NCI-H82 (cell line): Measurements from ENCODE around the gene SFMBT2.
"Not testable (repeated sequence)": the region's sequence is repeated elsewhere in the genome, so short reads cannot be mapped to it uniquely, and the experiment has no call there.

Experiments used
- DNase-seq: peaks from one replicate; lab custom pipeline; 2025; lab: John Stamatoyannopoulos, UW

The SFMBT2 gene

DNA sequence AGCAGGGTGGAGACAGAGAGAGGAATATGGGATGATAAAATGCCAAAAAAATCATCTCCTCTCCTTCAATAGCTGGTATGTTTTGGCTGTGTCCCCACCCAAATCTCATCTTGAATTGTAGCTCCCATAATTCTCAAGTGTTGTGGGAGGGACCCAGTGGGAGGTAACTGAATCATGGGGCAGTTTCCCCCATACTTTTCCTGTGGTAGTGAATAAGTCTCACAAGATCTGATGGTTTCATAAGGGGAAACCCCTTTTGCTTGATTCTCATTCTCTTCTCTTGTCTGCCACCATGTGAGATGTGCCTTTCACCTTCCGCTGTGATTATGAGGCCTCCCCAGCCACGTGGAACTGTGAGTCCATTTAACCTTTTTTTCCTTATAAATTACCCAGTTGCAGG, 226.7 kb downstream of the SFMBT2 start:
- DNase-seq: not testable (repeated sequence)

DNA sequence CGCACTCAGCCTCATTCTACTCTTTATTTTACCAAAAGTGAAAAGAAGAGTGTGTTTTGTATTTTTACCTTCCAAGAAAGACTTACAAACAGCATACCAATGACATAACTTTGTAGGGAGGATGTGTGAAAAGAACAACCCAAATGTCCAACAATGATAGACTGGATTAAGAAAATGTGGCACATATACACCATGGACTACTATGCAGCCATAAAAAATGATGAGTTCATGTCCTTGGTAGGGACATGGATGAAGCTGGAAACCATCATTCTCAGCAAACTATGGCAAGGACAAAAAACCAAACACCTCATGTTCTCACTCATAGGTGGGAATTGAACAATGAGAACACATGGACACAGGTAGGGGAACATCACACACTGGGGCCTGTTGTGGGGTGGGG, 228.5 kb downstream of the SFMBT2 start:
- DNase-seq: not testable (repeated sequence)

DNA sequence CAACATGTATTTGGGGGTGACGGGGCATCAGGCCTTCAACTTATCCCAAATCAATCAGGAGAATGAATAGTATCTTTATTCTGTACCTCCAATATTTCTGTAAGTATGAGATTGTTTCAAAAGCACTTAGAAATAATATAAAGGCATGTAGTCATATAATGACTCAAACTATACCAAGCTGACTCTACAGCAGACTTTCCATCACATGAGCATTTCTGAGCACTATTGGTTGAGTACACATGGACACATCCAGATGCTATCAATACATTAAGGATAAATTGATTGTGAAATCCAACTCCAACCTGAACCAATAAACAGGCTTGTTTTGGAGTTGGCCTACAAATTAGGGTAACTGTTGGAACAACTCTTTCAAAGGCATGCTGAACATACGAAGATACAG, 229.4 kb downstream of the SFMBT2 start:
- DNase-seq: no peak

DNA sequence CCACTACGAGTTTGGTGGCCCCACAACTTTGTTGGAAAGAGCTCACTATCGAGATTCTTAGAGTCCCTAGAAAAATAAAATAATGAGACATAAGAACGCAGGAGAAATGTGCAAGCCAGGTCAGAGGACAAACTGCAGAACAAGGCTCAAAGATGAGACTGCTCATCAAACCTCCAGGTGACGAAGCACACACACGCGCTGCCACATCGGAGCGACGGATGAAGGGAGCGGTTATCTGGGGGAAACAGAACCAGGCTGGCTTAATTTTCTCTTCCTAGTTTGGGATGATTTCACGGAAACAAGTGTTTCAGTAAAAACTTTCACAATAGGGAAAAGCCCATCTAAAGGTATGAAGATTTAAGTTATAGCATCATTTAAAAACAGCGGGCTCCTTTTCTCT, 231.3 kb downstream of the SFMBT2 start:
- DNase-seq: no peak

DNA sequence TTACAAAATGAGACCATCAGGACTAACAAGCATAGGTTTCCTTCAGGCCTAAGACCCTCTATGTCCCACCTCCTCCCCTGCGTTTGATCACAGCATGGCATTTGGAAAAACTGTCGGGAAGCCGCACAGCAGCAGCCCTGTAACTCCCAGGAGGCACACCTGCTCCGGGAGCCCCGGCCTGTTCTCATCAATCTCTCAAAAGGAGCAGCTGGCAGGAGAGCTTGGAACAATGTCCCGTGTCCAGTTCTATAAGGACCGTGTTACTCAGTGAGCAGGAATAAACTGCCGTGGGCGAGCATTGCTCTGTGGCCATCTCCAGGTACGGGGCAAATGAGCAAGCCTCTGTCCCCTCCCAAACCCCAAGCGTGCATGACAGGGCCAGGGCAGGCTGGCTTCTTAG, 236.9 kb downstream of the SFMBT2 start:
- DNase-seq: no peak

DNA sequence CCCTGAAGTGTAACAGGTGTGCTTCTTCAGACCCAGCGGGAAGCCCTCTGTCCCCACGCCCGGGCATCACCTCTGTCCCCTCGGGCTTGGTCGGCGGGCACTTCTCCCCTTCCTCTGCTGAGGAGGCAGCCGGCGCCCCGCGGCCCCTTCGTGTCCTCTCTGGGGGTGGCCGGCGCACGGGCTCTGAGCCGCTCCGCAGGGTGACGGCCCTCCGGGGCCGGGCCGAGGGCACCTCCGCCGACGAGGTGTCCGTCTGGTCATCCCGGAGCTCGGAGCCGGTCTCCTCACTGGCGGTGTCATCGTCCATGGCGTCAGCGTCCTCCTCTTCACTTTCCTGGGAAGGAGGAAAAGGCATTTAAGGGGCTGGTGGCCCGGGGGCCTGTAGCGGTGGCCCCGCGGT, 239.0 kb downstream of the SFMBT2 start:
- DNase-seq: no peak

DNA sequence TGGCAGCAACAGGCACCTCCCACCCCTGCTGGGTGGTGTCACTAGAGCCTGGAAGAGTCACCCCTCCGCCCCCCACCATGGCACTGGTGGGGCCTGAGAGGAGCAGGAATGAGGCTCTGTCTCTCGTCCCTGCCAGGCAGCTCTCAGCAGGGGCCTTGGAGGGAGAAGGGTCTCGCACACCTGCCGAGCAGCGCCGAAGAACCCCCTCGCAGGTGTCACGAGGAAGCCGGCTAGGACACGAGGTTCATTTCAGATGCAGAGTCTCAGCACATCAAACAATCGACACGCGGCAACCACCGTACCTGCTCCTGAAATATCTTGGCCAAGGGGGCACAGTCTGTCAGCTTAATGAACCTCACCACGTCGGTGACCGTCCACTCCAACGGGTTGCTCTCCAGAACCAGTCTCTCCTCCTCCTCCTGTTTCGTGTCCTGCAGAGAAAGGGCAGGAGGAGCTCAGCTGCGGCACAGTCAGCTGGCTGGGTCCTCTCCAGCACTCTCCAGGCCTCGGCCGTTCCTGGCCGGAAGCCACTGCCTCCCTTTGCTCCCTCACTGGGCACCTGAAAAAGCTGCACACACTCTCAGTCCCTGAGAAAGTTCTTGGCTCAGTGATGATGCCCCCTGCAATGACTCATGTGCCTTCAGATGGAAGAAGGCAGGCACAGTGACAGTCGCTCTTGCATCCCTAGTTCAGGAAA, 240.1 kb downstream of the SFMBT2 start:
- DNase-seq: no peak

DNA sequence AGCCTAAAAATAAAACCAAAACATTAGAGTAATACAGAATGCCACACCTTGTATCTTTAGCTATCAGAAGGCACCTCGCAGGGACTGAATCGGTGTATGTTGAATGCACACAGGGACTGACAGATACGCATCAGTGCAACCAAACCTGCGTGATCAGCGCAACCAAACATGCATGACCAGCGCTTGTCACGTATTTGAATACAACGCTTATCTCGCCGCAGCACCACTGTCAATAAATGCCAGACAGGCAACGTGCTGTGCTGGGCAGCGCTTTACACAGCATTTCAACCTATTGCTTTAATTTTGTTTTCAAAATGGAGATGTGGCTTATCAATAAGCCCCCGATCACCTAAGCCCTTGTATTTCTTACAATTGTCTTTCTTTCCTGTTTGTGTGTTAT, 242.4 kb downstream of the SFMBT2 start:
- no peak for DNase-seq

DNA sequence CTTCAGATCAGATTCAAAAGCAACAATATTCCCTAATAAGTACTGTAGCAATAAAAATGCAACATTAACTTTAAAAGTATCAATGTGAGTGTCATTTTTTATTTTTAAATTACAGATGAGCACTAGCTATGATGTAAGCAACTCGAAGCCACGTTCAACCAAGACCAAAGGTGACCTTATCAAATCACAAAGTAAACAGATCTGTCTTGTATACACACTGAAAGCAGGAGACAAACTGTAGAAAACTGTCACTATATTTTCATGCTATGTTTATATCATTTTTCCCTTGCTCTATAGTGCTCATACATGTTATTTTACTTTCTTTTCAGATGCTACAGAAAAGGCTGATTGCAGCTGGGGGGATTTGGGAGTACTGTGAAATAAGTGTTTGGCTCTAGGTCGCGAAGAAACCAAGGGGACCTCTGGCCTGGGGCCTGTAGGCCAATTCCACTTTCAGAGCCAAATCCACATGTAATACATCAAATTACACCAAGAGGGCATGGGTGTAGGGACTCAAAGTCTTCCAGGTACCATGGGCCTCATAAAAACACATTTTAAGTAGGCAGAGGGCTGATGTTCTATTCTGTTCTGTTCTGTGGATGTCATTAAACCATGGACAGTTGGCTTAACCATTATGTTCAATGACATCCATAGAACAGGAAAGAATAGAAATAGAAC, 245.2 kb downstream of the SFMBT2 start:
- DNase-seq: no peak

DNA sequence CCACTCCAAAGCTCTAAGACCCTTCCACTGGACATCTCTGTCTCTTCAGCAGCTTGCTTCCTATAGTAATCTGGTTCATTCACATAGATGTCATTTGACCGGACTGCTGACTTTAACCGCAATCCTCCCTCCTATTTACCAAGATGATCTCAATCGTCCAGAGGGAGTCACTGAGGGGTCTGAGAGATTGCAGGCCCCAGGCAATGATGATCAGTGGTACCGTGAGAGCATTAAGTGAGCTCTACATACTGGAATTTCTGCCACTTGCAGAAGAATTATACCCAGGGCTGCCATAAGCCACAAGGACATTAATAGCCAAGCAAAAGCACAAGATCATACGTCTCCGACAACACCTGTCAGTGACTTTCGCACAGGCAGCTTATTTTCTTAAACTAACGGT, 245.9 kb downstream of the SFMBT2 start:
- DNase-seq: no peak

DNA sequence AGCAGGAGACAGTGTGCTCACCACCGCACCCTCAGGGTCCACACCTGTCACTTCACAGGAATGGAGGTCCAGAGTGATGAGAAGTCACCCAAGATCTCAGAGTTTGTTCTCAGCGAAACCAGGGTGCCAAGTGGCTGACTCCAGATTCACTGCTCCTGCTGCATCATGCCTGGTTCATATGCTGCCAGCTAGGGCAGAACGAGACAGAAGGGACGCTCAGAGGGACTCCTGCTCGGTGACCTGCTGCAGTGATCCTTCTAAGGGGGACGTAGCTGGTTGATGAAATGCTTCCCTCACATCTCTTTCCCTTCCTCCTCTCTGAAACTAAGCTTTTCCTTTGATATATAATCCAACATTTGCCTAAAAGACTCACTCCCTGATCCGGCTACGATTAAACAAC, 248.5 kb downstream of the SFMBT2 start:
- DNase-seq: no peak

DNA sequence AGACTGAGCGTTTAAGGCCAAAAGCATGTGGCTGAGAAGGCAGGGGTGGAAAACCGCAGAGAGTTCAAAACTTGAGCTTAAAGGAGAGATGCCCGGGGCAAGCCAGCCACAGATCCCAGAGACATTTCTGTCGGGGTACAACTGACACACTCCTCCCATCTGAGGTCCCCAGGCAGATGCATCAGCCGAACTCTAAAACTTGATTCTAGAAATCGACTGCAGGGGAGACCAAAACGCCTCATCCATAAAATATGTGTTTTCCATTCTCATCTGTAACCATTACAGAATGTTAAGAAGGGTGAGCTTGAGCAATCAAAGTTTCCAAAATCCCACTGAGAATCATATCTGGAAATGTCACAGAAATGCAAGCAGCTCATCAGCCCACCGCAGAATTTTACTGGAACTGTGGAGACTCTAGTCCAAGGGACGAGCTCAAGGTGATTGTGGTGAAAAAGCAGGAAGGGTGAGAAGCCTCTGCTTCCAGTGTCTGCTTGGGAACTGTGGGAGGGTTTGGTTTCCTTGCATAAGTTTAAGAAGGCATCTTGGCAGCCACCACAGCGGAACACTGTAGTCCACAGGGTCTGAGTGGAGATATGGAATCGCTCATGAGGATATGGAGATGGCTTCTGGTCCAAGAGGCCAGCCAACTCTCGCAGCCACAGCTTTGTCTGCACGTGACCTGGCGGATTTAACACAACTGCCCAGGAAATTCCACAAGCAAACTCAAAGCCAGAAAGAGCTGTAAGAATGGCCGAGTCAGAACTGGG, 249.2 kb downstream of the SFMBT2 start:
- DNase-seq: no peak

DNA sequence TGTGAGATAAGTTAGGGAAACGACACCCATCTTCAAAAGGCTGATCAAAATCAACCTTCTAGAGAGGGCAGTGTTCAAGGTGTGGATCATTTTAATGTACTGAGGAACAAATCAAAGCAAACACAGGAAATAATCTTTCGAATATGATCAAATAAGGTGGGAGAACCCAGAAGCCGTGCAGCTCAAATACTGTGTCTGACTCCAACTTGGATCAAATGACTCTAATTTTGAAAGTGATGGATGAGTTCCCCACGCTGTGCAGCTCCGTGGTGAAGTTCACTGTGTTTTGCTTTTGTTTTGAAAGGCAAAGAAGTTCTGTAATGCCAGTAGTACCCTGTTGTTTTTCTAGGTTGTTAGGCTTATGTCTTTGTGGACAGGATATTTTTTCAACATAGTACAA, 250.9 kb downstream of the SFMBT2 start:
- no peak for DNase-seq

DNA sequence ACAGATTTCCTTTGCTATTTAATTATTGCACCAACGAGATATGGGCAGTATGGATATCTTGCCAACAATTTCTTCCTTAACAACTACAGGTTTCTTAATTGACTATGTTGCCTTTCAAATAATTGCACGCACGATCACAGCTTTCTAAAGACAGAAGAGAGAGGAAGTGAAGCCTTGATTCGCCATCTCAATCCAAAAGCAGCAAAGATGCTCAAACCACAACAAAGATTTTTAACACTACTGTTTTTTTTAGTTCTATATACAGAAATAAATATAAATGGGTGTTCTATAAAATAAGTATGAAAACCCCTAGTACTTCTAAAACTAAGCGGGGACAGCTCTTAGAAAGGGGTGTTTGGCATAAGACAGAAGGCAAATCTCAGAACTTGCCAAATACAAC, 251.3 kb downstream of the SFMBT2 start:
- DNase-seq: no peak

DNA sequence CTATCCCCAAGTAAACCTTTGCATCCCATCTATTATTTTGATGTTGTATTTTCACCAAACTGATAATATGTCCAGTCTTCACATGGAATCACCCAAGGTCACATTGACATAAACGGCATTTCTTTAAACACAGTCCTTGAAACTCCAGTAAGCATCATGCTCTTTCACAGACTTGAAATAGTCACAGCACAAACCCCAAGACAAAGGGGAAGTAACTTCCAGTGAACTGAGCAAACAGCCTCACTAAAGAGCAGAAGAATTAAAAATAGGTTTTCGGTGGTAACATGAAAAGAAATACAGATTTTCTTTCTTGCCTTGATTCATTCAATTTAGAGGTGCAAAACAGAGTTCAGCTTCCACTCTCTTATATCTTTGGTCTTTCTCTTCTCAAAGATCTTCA, 253.7 kb downstream of the SFMBT2 start:
- DNase-seq: no peak

DNA sequence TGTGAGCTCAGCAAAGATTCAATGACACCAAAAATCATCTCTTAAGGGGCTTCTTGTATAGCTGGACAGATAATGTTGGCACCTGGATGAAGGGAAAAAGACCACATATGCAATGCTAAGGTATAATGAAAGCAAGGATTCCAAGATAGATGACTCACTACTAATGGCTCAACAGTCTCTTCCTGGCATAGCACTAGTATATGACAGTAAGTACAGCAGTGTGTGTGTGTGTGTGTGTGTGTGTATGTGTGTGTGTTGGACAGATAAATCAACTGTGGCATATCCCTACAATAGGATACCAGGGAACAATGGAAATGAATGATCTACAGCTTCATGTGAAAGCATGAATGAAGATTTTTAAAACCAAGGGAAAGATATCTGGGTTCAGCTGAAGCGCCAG, 257.1 kb downstream of the SFMBT2 start:
- DNase-seq: no peak

DNA sequence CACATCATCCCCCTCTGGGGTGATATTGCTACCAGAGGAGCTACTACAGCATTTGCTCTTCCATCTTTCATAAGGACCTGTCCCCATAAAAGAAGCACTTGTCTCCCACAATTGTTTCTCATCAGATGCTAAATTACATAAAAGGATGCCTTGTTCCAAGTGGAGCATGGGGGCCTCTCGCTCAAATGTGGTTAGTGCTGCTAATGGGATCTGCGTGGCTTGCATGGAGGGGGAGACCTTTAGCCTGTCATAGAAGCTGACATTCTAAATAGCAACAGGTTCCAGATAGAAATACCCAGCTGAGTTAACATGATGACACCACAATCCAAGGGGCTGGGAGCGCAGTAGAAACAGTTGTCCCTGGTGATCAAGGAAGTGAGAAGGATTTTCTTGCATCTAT, 257.9 kb downstream of the SFMBT2 start:
- no peak for DNase-seq

DNA sequence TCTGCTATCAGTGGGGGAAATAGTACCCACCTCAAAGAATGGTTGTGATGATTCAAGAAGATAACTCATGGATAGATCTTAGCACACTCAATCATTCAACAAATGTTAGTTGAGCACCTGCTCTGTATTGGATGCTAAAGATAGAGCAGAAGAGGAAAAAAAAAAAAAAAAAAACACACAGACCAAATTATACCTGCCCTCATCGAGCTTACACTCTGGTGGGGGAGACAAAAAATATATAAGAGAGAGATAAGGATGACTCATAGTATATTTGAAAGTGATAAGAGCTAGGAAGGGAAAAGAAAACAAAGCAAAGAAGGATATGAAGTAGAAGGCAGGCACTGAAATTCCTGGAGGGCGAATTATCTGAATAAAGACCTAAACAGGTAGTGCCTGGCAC, 258.5 kb downstream of the SFMBT2 start:
- DNase-seq: no peak

DNA sequence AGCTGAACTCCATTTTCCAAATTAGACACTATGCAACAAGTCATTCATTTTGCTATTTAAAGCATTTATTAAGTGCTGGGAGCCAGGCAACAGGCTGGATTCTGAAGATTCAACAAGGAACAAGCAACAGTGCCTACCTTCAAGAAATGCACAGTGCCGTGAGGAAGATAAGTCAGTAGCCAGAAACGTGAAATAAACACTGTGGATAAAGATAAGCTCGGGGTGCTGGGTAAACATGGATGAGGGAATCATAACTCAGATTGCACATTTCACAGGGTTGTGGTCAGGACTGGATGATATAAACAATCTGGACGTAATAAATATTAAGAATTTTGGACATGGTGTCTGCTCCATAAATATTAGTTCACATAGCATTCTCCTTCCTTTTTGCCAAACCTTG, 259.3 kb downstream of the SFMBT2 start:
- DNase-seq: no peak

DNA sequence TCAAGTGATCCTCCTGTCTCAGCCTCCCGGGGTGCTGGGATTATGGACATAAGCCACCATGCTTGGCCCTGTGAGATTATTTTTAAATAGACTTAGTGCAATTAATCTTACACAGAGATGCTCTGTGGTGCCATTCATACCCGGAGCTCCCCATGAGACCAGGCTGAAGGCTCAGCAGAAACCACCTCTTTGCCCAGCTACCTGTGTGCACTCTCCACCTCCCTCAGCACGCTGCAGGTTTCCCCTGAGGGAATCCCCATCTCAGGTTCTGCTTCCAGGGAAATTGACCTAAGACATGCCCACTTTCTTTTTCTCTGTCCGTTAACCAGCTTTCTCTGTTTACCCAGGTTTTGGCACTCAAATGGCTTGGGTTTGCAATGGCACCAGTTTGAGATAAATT, 260.5 kb downstream of the SFMBT2 start:
- no peak for DNase-seq

DNA sequence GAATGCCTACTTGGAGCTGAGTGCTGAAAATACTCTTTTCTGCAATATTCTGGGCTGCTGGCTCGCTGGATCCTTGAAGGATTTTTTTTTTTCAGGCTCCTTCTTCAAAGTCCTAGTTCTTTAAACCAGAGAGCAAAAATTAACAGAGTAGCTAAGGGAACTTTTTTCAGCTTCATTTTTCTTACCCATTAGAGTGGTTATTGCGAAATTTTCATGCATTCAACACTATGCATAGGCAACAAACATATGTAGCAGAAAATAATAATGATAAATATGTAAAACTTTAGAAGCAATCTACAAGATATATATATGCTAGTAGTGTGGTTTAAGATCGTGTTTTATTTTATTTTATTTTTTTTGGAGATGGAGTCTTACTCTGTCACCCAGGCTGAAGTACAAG, 264.6 kb downstream of the SFMBT2 start:
- no peak for DNase-seq

DNA sequence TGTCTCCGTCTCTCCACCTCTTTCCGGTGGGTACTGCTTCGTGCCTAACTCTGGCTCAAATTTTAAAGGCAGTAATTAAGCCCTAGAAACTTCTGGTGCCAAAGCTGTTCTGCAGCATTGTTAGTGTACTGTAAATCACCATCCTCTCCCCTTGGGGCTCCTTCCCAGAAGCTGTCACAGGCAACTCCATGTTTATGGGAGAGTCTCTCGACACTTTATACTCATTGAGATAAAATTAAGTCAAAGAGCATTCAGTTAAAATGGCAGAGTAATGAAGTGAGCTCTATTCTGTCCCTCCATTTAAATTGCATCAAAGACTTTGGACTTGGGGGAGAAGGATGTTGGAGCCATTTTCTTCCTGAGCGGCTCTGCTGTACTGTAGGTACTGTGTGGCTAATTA, 274.8 kb downstream of the SFMBT2 start:
- no peak for DNase-seq

DNA sequence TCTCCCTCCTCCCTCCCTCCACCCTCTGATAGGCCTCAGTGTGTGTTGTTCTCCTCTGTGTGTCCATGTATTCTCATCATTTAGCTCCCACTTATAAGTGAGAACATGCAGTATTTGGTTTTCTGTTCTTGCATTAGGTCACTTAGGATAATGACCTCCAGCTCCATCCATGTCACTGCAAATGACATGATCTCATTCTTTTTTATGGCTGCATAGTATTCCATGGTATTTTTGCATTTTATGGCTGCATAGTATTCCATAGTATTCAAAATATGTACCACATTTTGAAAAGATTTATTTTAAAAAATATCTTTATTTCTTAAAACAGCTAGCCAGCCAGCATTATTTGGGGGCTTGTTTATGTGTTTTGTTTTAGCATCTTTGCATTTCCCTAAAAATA, 275.6 kb downstream of the SFMBT2 start:
- DNase-seq: no peak
